ENCODE data around the gene ALDH1B1.

The ALDH1B1 gene

DNA sequence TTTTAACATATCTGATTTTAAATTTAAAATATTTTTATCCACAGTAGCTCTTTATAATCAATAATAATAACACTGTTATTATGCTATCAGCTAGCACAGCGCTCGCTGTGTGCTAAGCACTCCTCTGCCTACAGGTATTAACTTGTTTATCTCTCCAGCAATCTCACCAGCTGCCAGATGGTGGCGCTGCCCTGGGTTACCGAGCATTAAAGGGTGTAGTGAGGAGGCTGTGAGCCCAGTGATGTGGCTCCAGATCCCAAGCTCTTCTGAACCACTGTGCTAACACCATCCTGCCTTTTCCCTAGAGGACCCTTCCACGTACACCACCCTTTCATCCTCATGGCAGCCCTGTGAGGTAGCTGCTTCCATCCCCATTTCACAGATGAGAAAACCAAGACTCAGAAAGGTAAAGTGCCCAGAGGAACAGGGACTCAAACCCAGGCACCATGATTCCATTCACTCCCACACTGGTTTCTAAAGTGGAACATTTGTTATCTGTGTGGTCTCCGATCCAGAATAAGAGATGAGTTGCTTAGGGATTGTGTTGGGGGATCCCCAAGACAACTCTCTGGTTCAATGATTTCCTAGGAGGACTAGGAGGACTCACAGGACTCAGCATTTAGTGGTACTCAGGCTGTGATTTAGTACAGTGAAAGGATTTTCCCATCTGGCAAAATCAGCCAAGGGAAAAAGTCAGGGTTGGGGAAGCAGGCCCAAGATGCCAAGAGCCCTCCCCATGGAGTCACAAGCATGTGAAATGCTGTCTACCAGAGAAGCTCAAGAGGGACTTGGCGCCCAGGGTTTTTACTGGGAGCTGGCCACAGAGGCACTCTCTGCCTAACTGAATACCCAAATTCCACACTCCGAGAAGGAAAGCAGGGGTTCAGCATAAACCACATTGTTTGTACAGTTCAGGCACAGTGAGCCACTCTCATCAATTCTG, 24.8 kb downstream of the ALDH1B1 start:
- DNase-seq = peak in 2 of 5 experiments; percentile 24 to 53

DNA sequence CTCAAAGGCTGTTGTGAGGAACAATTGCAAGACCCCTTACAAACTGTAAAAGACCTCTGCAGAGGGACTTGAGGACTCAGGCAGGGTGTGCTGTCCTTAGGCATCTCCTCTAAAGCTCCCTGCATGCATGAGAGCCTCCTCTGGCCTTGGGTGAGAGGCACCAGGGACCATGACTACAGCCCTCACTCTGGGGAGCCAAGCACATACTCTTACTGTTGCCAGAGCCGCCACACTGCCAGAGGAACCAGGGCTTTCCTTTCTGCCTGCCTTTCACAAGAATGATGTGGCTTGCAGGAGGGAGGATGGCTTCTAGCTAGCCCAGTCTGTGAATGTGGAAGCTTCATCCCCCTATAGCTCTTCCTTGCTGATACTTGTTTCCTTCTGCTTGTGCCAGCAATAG, 25.9 kb downstream of the ALDH1B1 start:
- no peak for DNase-seq

DNA sequence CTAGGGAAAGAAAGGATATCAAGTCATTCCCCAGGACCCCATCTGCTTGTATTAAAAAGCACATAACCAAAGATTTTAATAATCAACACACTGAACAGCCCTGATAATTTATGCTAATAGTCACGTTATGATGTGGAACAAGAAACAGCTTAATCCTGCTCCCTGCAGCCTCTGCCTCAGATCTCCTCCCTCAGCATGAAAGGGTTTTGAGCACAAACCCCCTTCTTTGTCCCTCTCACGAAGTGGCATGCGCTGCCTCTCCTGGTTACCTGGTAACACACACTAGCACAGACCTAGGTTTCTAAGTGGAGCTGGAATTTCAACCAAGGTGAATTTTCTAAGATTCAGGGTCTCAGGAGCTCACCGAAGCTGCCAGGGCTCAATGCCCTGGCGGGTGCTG, 26.7 kb downstream of the ALDH1B1 start:
- DNase-seq = no peak

DNA sequence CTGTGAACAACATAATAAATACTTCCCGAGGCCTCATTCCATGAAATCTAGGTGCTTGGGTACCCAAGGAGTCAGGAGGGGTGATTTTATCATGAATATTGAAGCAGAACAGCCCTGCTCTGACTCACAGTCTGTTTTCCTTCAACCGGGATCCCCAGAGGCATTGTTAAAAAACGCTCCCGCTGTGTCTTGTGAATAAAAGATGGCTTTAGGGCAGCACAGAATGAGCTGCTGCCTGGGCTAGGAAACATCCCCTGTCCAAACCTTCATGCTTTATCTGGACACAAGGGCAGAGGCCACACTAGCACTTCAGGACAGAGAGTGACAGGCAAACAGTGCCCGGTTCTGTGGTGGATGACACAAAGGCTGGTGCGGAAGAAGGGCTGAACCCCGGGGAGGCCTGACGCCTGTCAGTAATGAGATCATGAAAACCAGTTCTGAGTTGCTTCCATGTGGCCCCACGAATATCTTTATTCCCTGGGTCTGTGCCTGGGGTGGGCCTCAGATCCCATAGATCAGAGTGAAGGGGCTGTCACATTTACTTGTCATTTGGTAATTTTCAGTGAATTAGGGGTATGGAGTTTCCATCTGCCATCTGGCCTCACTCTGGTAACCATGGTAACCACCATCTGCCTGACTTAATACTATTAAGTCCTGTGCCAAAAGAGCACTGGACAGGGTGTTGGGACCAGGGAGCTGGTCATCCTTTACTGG, 29.2 kb downstream of the ALDH1B1 start:
- no peak for DNase-seq

- DNase-seq = no peak
These were observed 30.2 kb downstream of the ALDH1B1 start for GRCh38 chr9:38422555-38423260.

DNA sequence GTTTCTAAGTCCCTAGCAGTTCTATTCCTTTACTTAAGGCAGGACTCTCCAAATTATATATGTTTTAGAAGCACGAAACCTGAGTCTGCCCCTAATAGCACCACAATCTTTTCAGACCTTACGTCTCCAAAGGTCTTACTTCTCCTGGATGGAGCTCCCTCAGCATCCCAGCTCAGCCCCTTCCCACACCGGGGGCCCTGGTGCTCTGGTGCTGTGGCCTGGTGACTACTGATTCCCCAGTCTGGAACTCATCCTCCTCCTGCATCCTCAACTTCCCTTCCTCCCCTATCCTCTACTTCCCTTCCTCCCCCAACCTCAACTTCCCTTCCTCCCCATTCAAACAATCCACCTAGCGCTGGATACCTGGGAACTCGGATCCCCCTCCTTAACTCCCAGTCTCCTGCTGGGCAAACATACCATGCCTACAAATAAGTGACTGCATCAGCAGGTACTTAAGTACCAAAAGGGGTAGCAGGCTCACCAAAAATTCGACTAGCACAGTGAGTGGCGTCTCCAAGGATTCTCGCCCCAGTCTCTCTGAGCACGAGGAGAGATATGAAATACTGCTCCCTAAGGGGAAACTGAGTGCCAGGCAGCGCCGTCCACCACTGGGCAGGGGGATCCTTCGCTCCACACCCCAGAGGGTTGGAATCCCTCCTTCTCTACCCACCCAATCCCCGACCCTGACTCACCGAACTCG, 30.9 kb downstream of the ALDH1B1 start:
- no peak for DNase-seq

DNA sequence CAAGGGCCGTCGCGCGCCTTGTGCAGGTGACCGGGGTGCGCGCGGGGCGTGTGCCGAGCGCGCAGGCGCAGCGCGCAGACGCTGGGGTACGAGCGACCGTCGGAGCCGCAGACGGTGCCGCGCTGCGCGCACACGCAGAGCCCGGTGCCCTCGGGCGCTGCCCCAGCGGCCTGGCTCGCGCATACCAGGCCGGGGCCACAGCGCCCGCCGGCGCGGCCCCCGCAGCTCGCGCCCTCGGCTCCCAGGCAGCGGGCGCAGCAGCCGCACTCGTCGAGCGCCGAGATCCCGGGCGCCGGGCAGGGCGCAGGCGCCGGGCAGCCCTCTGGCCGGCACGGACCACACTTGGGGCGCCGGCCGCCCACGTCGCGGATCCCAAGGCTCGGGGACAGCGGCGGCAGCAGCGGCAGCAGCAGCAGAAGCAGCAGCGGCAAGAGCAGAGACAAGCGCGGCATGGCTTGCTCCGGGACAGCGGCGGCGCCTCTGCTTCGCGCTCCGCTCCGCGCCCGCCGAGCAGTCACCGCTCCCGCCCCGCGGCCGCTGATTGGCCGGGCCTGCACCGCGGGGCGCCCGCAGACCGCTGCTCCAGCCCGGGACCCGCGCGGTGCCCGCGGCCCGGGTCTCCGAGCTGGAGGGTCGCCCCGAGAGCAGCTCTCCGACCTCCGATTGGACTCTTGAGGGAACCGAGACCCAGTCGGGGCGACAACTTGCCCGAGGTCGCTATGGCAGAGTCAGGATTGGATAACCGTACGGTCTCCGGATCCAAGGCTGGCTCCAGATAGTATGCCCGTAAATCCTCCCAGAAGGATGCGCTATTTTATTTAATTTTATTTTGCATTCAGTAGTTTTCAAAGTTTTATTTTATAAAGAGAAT, 31.7 kb downstream of the ALDH1B1 start, which contains the start of gene IGFBPL1:
Gene IGFBPL1, minus strand, starts transcription at position 482 of the 871 bp plus-strand sequence. Its CDS starts 30 bp downstream, at position 452.
- DNase-seq = peak in 1 of 5 experiments; percentile 47

DNA sequence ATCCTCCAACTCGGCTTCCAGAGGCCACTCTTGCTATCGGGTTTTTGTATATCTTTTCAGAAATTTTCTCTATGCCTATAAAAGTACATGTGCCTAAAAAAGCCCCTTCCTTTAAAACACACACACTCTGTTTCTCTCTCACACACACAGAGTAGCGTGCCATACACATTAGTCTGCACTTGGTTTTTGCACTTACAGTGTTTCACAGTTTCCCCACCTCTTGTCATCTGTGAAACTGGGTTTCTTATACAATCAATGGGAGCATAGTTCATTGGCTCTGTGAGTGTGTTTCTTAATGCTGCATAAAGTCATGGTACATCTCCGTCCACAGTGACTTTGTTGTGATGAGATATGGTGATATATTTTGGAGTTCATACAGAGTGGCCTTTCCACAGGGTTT, 32.4 kb downstream of the ALDH1B1 start:
- no peak for DNase-seq

- no peak for DNase-seq
These were observed 35.6 kb downstream of the ALDH1B1 start for GRCh38 chr9:38428062-38428461.

- DNase-seq = no peak
These were observed 38.6 kb downstream of the ALDH1B1 start for GRCh38 chr9:38431116-38431515.

DNA sequence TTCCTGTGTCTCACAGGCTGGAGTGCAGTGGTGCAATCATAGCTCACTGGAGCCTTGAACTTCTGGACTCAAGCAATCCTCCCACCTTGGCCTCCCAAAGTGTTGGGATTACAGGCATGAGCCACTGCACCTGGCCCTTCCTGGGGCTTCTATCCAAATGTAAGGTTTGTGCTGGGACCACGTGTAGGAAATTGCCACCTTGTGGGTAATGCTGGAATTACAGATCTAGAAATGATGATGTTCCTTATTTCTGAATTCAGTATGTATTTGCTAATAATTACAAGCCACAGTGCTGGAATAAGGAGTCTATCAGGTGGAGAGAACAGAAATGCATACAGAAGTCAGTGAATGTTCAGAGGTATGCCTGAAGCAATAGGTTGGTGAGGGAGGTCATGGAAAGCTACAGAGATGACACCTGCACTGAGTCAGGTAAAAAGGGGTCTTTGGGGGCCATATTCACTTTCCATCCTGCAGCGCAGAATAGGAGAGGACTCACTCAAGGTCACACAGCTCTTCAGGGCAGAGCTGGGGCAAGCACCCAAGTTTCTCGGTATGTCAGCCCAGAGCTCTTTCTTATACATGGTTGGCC, 40.5 kb downstream of the ALDH1B1 start:
- peak in 1 of 5 experiments; percentile 11 for DNase-seq

GRCh38 chr9:38434365-38434764, 41.9 kb downstream of the ALDH1B1 start:
- no peak for DNase-seq

DNA sequence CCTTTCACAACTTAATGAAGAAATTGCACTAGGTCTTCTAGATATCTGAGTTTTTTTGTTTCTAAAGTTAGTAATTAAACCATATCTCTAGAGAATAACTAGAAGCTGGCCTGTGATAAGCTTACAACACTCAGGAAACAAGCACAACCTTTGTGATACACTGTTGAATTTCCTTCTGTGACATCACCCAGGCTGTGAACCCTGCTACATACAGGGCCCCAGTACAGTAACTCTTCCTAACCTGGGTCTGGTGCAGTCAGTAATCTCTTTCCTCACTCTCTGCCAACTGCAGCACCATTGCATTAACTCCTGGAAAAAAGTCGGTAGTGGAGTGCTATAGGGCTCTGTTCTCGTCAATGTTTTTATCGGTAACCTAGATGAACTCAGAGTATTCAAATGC, 42.4 kb downstream of the ALDH1B1 start:
- DNase-seq = no peak

DNA sequence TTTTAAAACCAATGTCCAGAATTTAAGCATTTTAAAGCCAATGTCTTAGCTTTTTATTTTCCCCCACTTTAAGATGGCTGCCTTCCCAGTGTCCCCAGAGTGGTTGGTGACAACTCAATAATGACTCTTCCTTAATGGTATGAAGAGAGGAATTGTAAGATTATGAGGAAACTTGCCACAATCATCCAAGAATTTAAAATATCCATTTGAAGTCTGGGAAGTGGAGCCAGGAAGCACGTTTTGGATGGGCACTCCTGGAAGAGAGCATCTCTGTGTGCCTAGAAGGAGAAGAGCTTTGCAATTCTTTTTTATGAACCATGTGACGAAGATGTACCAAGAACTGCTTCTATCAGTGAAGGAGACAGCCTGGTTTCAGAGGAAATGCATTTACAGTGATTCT, 43.0 kb downstream of the ALDH1B1 start:
- no peak for DNase-seq

GRCh38 chr9:38436708-38437107, 44.2 kb downstream of the ALDH1B1 start:
- no peak for DNase-seq

DNA sequence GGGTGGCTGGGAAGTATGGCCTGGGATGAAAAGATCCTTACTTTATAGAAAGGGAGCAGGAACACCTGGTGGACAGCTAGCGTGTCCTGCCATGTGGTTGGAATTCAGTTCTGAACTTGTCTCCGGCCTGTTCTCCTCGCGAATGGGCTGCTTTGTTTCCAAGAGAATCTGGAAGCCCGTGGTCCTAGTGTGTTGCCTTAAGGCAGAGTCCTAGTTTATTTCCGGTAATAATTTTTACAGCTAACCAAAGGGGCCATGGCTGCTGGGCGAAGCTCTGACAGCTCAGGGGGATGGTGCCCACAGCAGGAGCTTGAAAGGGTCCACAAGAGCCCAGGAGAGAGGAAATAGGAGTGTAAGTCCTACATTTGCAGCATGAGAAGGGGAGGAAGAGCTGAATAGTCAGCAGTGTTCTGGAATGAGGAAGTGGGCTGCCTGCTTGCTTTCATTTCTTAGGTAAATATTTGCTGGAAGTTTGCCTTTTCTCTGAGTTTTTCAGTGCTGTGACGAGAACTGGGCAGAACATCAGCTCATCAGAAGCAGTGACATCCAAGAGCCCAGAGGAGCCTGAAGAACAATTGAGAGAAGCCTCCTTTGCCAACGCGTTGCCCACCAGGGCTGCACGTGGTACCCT, 44.8 kb downstream of the ALDH1B1 start:
- no peak for DNase-seq

DNA sequence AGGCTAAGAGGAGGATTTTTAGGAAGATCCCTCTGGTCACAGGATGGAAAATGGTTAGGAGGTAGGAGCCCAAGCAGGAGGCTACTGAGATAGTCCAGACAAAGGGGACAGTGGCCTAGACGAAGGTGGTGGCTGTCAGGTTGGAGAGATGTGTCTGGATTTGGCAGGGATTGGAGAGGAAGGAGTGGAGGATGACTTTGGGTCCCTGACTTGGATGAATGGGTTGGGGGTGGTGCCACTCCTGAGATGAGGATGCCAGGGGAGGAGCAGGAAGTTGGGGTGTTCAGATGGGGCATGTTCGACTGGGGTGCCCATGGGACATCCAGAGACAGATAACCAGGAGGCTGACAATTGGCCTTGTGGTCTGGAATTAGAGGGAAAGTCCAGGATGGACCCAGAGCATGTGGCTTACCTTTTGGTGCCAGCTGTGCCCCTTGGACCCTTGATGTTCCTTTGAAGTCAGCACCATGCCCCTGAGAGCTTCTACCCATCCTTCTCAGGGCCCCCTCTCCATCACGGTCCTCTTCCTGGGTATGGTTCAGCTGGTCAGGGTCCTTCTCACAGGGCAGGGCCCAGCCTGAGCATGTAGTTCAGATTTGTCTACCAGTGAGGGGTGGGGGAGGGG, 46.9 kb downstream of the ALDH1B1 start:
- DNase-seq = no peak

GRCh38 chr9:38439916-38440301, 47.4 kb downstream of the ALDH1B1 start:
- no peak for DNase-seq

GRCh38 chr9:38440516-38440915, 48.0 kb downstream of the ALDH1B1 start:
- DNase-seq = no peak

Data from T-helper 2 cell (primary cell).